HEK293 (cell line): Measurements from ENCODE around the gene PDE9A.

ENCODE experiments used
- FEZF1 ChIP-seq: fragments of 450-650 bp; formaldehyde crosslinking; IDR thresholded peaks from 2 replicates; pipeline ENCODE4 v1.5.1; 2016; ENCODE audit warnings: missing biosample characterization, missing genetic modification characterization
- GLI4 ChIP-seq: fragments of 450-650 bp; formaldehyde crosslinking; IDR thresholded peaks from 2 replicates; pipeline ENCODE4 v1.5.1; 2016; ENCODE audit warnings: missing biosample characterization, missing genetic modification characterization
- YY2 ChIP-seq: fragments of 450-650 bp; formaldehyde crosslinking; IDR thresholded peaks from 2 replicates; pipeline ENCODE4 v1.5.1; 2016; ENCODE audit warnings: missing biosample characterization, missing genetic modification characterization
- ZBTB8A ChIP-seq: fragments of 450-650 bp; formaldehyde crosslinking; IDR thresholded peaks from 2 replicates; pipeline ENCODE4 v1.5.1; 2016; ENCODE audit warnings: missing biosample characterization, missing genetic modification characterization
- ZNF114 ChIP-seq: fragments of 450-650 bp; formaldehyde crosslinking; IDR thresholded peaks from 2 replicates; pipeline ENCODE4 v1.5.0; 2017; ENCODE audit warnings: missing biosample characterization, missing genetic modification characterization
- ZNF175 ChIP-seq: fragments of 450-650 bp; formaldehyde crosslinking; IDR thresholded peaks from 2 replicates; pipeline ENCODE4 v1.5.1; 2016; ENCODE audit warnings: missing biosample characterization, missing genetic modification characterization
- ZNF266 ChIP-seq: fragments of 450-650 bp; formaldehyde crosslinking; IDR thresholded peaks from 2 replicates; pipeline ENCODE4 v1.5.1; 2016; ENCODE audit warnings: missing biosample characterization, missing genetic modification characterization, low read depth
- ZNF548 ChIP-seq: fragments of 450-650 bp; formaldehyde crosslinking; IDR thresholded peaks from 2 replicates; pipeline ENCODE4 v1.5.1; 2016; ENCODE audit warnings: missing biosample characterization, missing genetic modification characterization
- ZSCAN18 ChIP-seq: fragments of 450-650 bp; formaldehyde crosslinking; IDR thresholded peaks from 2 replicates; pipeline ENCODE4 v1.5.1; 2016; ENCODE audit warnings: missing biosample characterization, missing genetic modification characterization
- TF ChIP-seq, protein P1 (sequence below): fragments of 450-650 bp; IDR thresholded peaks from 2 replicates; pipeline ENCODE4 v1.5.1; 2018; ENCODE audit warnings: missing biosample characterization, missing genetic modification characterization
- TF ChIP-seq, protein P2 (sequence below): fragments of 450-650 bp; formaldehyde crosslinking; IDR thresholded peaks from 2 replicates; pipeline ENCODE4 v1.5.1; 2016; ENCODE audit warnings: missing biosample characterization, missing genetic modification characterization
- TF ChIP-seq, protein P3 (sequence below): fragments of 450-650 bp; formaldehyde crosslinking; IDR thresholded peaks from 2 replicates; pipeline ENCODE4 v1.5.1; 2016; ENCODE audit warnings: missing biosample characterization, missing genetic modification characterization
- TF ChIP-seq, protein P4 (sequence below): fragments of 450-650 bp; formaldehyde crosslinking; IDR thresholded peaks from 2 replicates; pipeline ENCODE4 v1.5.1; 2016; ENCODE audit warnings: missing biosample characterization, missing genetic modification characterization

DNA sequence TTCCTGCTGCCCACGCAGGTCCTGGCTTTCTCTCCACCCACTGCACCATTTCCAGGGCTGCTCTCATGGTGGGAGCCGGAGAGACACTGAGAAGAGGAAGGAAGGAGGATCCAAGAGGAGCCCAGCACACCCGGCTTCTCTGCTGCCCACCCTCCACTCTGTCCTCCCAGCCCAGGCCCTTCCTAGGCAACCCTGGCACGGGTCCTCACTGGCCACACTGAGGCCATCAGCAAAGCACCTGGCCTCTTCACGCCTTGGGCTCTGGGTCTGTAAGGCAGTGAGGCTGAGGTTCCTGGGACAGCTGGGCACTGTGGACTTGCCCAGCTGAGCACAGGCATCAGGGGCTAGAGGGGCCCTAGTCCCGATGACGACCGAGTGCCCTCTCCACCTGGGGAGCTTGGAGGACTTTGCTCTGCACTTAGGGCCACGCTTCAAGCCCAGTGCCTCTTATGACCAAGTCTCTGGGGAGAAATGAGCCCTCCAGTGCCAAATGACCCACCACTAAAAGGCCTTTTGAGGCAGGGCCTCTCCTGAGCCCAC is 43.1 kb downstream of the PDE9A start:
- TF ChIP-seq, protein P1, sequence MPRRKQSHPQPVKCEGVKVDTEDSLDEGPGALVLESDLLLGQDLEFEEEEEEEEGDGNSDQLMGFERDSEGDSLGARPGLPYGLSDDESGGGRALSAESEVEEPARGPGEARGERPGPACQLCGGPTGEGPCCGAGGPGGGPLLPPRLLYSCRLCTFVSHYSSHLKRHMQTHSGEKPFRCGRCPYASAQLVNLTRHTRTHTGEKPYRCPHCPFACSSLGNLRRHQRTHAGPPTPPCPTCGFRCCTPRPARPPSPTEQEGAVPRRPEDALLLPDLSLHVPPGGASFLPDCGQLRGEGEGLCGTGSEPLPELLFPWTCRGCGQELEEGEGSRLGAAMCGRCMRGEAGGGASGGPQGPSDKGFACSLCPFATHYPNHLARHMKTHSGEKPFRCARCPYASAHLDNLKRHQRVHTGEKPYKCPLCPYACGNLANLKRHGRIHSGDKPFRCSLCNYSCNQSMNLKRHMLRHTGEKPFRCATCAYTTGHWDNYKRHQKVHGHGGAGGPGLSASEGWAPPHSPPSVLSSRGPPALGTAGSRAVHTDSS (tag by site-specific recombination) = no peak
- TF ChIP-seq, protein P2, sequence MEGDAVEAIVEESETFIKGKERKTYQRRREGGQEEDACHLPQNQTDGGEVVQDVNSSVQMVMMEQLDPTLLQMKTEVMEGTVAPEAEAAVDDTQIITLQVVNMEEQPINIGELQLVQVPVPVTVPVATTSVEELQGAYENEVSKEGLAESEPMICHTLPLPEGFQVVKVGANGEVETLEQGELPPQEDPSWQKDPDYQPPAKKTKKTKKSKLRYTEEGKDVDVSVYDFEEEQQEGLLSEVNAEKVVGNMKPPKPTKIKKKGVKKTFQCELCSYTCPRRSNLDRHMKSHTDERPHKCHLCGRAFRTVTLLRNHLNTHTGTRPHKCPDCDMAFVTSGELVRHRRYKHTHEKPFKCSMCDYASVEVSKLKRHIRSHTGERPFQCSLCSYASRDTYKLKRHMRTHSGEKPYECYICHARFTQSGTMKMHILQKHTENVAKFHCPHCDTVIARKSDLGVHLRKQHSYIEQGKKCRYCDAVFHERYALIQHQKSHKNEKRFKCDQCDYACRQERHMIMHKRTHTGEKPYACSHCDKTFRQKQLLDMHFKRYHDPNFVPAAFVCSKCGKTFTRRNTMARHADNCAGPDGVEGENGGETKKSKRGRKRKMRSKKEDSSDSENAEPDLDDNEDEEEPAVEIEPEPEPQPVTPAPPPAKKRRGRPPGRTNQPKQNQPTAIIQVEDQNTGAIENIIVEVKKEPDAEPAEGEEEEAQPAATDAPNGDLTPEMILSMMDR = no peak
- TF ChIP-seq ZNF114 (tag by site-specific recombination) = no peak
- no peak for TF ChIP-seq ZNF175
- TF ChIP-seq, protein P3, sequence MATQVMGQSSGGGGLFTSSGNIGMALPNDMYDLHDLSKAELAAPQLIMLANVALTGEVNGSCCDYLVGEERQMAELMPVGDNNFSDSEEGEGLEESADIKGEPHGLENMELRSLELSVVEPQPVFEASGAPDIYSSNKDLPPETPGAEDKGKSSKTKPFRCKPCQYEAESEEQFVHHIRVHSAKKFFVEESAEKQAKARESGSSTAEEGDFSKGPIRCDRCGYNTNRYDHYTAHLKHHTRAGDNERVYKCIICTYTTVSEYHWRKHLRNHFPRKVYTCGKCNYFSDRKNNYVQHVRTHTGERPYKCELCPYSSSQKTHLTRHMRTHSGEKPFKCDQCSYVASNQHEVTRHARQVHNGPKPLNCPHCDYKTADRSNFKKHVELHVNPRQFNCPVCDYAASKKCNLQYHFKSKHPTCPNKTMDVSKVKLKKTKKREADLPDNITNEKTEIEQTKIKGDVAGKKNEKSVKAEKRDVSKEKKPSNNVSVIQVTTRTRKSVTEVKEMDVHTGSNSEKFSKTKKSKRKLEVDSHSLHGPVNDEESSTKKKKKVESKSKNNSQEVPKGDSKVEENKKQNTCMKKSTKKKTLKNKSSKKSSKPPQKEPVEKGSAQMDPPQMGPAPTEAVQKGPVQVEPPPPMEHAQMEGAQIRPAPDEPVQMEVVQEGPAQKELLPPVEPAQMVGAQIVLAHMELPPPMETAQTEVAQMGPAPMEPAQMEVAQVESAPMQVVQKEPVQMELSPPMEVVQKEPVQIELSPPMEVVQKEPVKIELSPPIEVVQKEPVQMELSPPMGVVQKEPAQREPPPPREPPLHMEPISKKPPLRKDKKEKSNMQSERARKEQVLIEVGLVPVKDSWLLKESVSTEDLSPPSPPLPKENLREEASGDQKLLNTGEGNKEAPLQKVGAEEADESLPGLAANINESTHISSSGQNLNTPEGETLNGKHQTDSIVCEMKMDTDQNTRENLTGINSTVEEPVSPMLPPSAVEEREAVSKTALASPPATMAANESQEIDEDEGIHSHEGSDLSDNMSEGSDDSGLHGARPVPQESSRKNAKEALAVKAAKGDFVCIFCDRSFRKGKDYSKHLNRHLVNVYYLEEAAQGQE = no peak
- TF ChIP-seq FEZF1 (tag by site-specific recombination) = no peak
- TF ChIP-seq ZBTB8A (tag by site-specific recombination) = no peak
- no peak for TF ChIP-seq ZNF266 (tag by site-specific recombination)
- no peak for TF ChIP-seq ZNF548 (tag by site-specific recombination)
- TF ChIP-seq ZSCAN18 (tag by site-specific recombination) = no peak
- TF ChIP-seq, protein P4, sequence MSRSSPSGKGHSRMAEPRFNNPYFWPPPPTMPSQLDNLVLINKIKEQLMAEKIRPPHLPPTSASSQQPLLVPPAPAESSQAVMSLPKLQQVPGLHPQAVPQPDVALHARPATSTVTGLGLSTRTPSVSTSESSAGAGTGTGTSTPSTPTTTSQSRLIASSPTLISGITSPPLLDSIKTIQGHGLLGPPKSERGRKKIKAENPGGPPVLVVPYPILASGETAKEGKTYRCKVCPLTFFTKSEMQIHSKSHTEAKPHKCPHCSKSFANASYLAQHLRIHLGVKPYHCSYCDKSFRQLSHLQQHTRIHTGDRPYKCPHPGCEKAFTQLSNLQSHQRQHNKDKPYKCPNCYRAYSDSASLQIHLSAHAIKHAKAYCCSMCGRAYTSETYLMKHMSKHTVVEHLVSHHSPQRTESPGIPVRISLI (tag by site-specific recombination) = no peak
- no peak for TF ChIP-seq YY2
- TF ChIP-seq GLI4 (tag by site-specific recombination) = no peak
